ENCODE results near the gene NTSR2.

The NTSR2 gene

GRCh38 chr2:11669454-11670291 is at the start of gene NTSR2:
NTSR2 (minus strand) TSS chr2:11670195; CDS start chr2:11670129, 66 bp downstream.
- DNase-seq, result peak; percentile 63

- DNase-seq, result no peak
These were observed 49.4 kb upstream of the NTSR2 start for GRCh38 chr2:11719230-11719977.

GRCh38 chr2:11718606-11719005 is 48.6 kb upstream of the NTSR2 start:
- no peak for DNase-seq

- DNase-seq, result no peak
These were observed 47.6 kb upstream of the NTSR2 start for GRCh38 chr2:11717623-11718022.

- DNase-seq, result peak; percentile 41
These were observed 46.8 kb upstream of the NTSR2 start for GRCh38 chr2:11716689-11717321.

GRCh38 chr2:11715987-11716652 is 46.1 kb upstream of the NTSR2 start:
- DNase-seq, result no peak

- no peak for DNase-seq
These were observed 43.8 kb upstream of the NTSR2 start for GRCh38 chr2:11713815-11714214.

- DNase-seq, result no peak
These were observed 42.9 kb upstream of the NTSR2 start for GRCh38 chr2:11712866-11713265.

GRCh38 chr2:11711751-11712150 is 41.8 kb upstream of the NTSR2 start:
- no peak for DNase-seq

GRCh38 chr2:11711354-11711716 is 41.3 kb upstream of the NTSR2 start:
- DNase-seq, result no peak

- DNase-seq, result peak; percentile 29
These were observed 40.8 kb upstream of the NTSR2 start for GRCh38 chr2:11710632-11711353.

GRCh38 chr2:11710210-11710609 is 40.2 kb upstream of the NTSR2 start:
- DNase-seq, result peak; percentile 83

- no peak for DNase-seq
These were observed 39.3 kb upstream of the NTSR2 start for GRCh38 chr2:11709293-11709692.

GRCh38 chr2:11708106-11708505 is 38.1 kb upstream of the NTSR2 start:
- peak; percentile 64 for DNase-seq

- no peak for DNase-seq
These were observed 35.7 kb upstream of the NTSR2 start for GRCh38 chr2:11705711-11706110.

- DNase-seq, result no peak
These were observed 35.1 kb upstream of the NTSR2 start for GRCh38 chr2:11705063-11705462.

- DNase-seq, result peak; percentile 56
These were observed 33.7 kb upstream of the NTSR2 start for GRCh38 chr2:11703700-11704099.

- DNase-seq, result no peak
These were observed 33.0 kb upstream of the NTSR2 start for GRCh38 chr2:11702946-11703345.

- no peak for DNase-seq
These were observed 31.8 kb upstream of the NTSR2 start for GRCh38 chr2:11701751-11702301.

GRCh38 chr2:11701206-11701605 is 31.2 kb upstream of the NTSR2 start:
- DNase-seq, result no peak

- DNase-seq, result no peak
These were observed 30.0 kb upstream of the NTSR2 start for GRCh38 chr2:11699686-11700670.

Measured in fibroblast of skin of right biceps (primary cell).